Kidney (tissue), 14 donors: ENCODE results near the gene LEKR1. TPM values are rescaled to one million over a fixed set of nuclear protein-coding genes. Genes with fewer than 3 reads are reported as not detected.

ENCODE experiments used
- DNase-seq, 5 donors: peaks; one replicate each; pipeline ENCODE4 v3.0.0-alpha.2; 2013 to 2020
- FAIRE-seq: peaks from 2 replicates; lab custom pipeline; 2012; peaks lifted over from hg19 to GRCh38; lab: Jason Lieb, UNC
- H3K27ac ChIP-seq, 2 donors: one replicate each; pipeline ENCODE4 v1.7.0; 2013; ENCODE audit warnings: low read depth in 2 of 2, low read length in 2 of 2, inconsistent platforms in 1 of 2
- H3K27me3 ChIP-seq: one replicate; pipeline ENCODE4 v1.7.1; 2013; ENCODE audit warnings: low read length, inconsistent platforms; ENCODE audit not compliant: control insufficient read depth, insufficient read depth
- H3K36me3 ChIP-seq, 3 donors: one replicate each; pipeline versions ENCODE4 v1.7.0 to v1.7.1; 2013; ENCODE audit warnings: low read length in 3 of 3, control low read depth in 1 of 3, inconsistent platforms in 1 of 3; ENCODE audit not compliant: insufficient read depth in 3 of 3, control insufficient read depth in 2 of 3
- H3K4me1 ChIP-seq, 3 donors: one replicate each; pipeline versions ENCODE4 v1.7.0 to v1.7.1; 2013; ENCODE audit warnings: low read length in 3 of 3, inconsistent platforms in 1 of 3, low read depth in 1 of 3; ENCODE audit not compliant: control insufficient read depth in 2 of 3, insufficient read depth in 2 of 3
- H3K4me3 ChIP-seq, 3 donors: one replicate each; pipeline versions ENCODE4 v1.7.0 to v1.8.1; 2013; ENCODE audit warnings: low read length in 3 of 3, control low read depth in 1 of 3, inconsistent platforms in 1 of 3
- H3K9ac ChIP-seq, 3 donors: one replicate each; pipeline versions ENCODE4 v1.7.0 to v1.7.1; 2013; ENCODE audit warnings: low read length in 3 of 3, control low read depth in 1 of 3, inconsistent platforms in 1 of 3
- H3K9me3 ChIP-seq, 3 donors: one replicate each; pipeline versions ENCODE4 v1.7.0 to v1.7.1; 2013; ENCODE audit warnings: low read length in 3 of 3, control low read depth in 1 of 3, inconsistent platforms in 1 of 3; ENCODE audit not compliant: control insufficient read depth in 2 of 3, insufficient read depth in 1 of 3
- CTCF ChIP-seq: IDR thresholded peaks from 3 replicates; pipeline ENCODE4 v1.5.1; 2012; ENCODE audit warnings: mild to moderate bottlenecking, moderate library complexity, borderline replicate concordance; ENCODE audit not compliant: insufficient read depth; ENCODE audit errors: extremely low read depth
- intact Hi-C: fragments of 100-400 bp; cut with DNase I; formaldehyde crosslinking; loops from one replicate; pipeline ENCODE4 v1.11.1; 2022
- polyA plus RNA-seq: library from polyadenylated mRNA; stranded (reverse); fragments of 350-450 nt; fragmentation: Illumina TruSeq; extraction: RNeasy Lipid Tissue Mini Kit (QIAGEN cat#74804); gene quantifications from one replicate; pipeline ENCODE4 v1.2.3, GENCODE V29; 2014; ENCODE audit warnings: low read depth, low replicate concordance; ENCODE audit not compliant: insufficient read depth
- total RNA-seq: library from RNA; stranded (reverse); fragmentation: NEBNext Ultra II Directional; extraction: Animal tissue kit (Norgen Biotek cat#: 25700); gene quantifications from one replicate; pipeline ENCODE4 v1.2.1, GENCODE V29; 2021
- donor health status: control.
- donor health status: control.
- donor health status: control.
- donor health status: control.
- donor health status: control.
- donor health status: DM: yes; HTN: yes; CAD: no.
- donor health status: Normal renal cell carcinoma (clear cell type).

The LEKR1 gene
- total and polyA plus RNA-seq, 2 donors from 2014 or later, result 1.6 to 1.8 TPM

GRCh38 chr3:156831006-156831405 lies 4.9 kb downstream of the LEKR1 start:
- Histone ChIP-seq H3K4me3 (no peak overlapping the region), H3K9me3 (no peaks in the 10 kb centered on the region), H3K27me3 (no peaks in the 10 kb centered on the region), H3K27ac (no peak overlapping the region), H3K4me1 (peaks cover 0 to 3% (median 2%) of the 10 kb centered on the region in 3 donors), H3K36me3 (no peaks in the 10 kb centered on the region), H3K9ac (no peak overlapping the region)
- DNase-seq (no peak), FAIRE-seq (no peak)
- TF ChIP-seq CTCF, result no peak
- intact Hi-C loops, result no loop called here

- TF ChIP-seq CTCF, result no peak
- H3K27me3 ChIP-seq, result no peaks in the 10 kb centered on the region
- no peak for FAIRE-seq
- H3K4me3 ChIP-seq, result no peak overlapping the region
- H3K36me3 ChIP-seq, result no peaks in the 10 kb centered on the region
- intact Hi-C loops, result no loop called here
- H3K9me3 ChIP-seq, result no peaks in the 10 kb centered on the region
- no peaks in the 10 kb centered on the region for H3K4me1 ChIP-seq
- H3K9ac ChIP-seq, result no peak overlapping the region
- no peak for DNase-seq
- no peak overlapping the region for H3K27ac ChIP-seq
Measured at GRCh38 chr3:156834435-156834834, 8.3 kb downstream of the LEKR1 start.

- TF ChIP-seq CTCF, result no peak
- no peaks in the 10 kb centered on the region for H3K9me3 ChIP-seq
- H3K4me3 ChIP-seq, result no peak overlapping the region
- H3K4me1 ChIP-seq, result no peaks in the 10 kb centered on the region
- no peak for DNase-seq
- H3K27ac ChIP-seq, result no peak overlapping the region
- H3K36me3 ChIP-seq, result no peaks in the 10 kb centered on the region
- no peaks in the 10 kb centered on the region for H3K27me3 ChIP-seq
- no peak overlapping the region for H3K9ac ChIP-seq
- intact Hi-C loops, result no loop called here
- FAIRE-seq, result no peak
Measured at GRCh38 chr3:156834962-156835535, 8.9 kb downstream of the LEKR1 start.

- Histone ChIP-seq H3K4me1 (no peaks in the 10 kb centered on the region), H3K4me3 (no peak overlapping the region), H3K36me3 (no peaks in the 10 kb centered on the region), H3K27ac (no peak overlapping the region), H3K9me3 (no peaks in the 10 kb centered on the region), H3K27me3 (no peaks in the 10 kb centered on the region), H3K9ac (no peak overlapping the region)
- TF ChIP-seq CTCF, result no peak
- DNase-seq (no peak), FAIRE-seq (no peak)
- intact Hi-C loops, result no loop called here
Measured at GRCh38 chr3:156836701-156837100, 10.5 kb downstream of the LEKR1 start.
